WTC11 (cell line): ENCODE measurements around the gene PSKH1. TPM values are rescaled to one million over a fixed set of nuclear protein-coding genes. Genes with fewer than 3 reads are reported as not detected.

Experiments used
- ATAC-seq: fragments of 200-7000 bp; cut with Tn5 transposase; 2 replicates; pipeline ENCODE4 v1.10.0; 2021; ENCODE audit warnings: mild to moderate bottlenecking, moderate library complexity
- CTCF ChIA-PET: fragments of 300-600 bp; sonication (Branson Sonifier 250); formaldehyde crosslinking; loops from one replicate; lab custom pipeline; 2021; ENCODE audit warnings: antibody characterized with exemption; lab: Charles Lee
- POLR2A ChIA-PET: fragments of 350-600 bp; sonication (Branson Sonifier 250); formaldehyde crosslinking; loops from one replicate; lab custom pipeline; 2021; ENCODE audit warnings: antibody characterized with exemption; lab: Charles Lee
- DNase-seq: peaks from one replicate; pipeline ENCODE4 v3.0.0; 2021; ENCODE audit warnings: low spot score
- H3K27ac Mint-ChIP-seq: 2 replicates; pipeline ENCODE4 v1.8.0; 2021; ENCODE audit warnings: mixed read lengths
- H3K27me3 Mint-ChIP-seq: 2 replicates; pipeline ENCODE4 v1.8.0; 2021; ENCODE audit warnings: low read depth, mild to moderate bottlenecking, moderate library complexity, mixed read lengths
- H3K36me3 Mint-ChIP-seq: 2 replicates; pipeline ENCODE4 v1.8.0; 2021; ENCODE audit warnings: mixed read lengths
- H3K4me1 Mint-ChIP-seq: 2 replicates; pipeline ENCODE4 v1.8.0; 2022; ENCODE audit warnings: mixed read lengths
- H3K4me3 Mint-ChIP-seq: 2 replicates; pipeline ENCODE4 v1.8.0; 2021; ENCODE audit warnings: mild to moderate bottlenecking, moderate library complexity, mixed read lengths
- H3K9me3 Mint-ChIP-seq: 2 replicates; pipeline ENCODE4 v1.8.0; 2021; ENCODE audit warnings: mixed read lengths
- FOXP1 ChIP-seq: sonication (generic); formaldehyde crosslinking; IDR thresholded peaks from 2 replicates; pipeline ENCODE4 v1.8.0; 2022; ENCODE audit warnings: missing genetic modification reagents, mild to moderate bottlenecking, moderate library complexity, borderline replicate concordance
- GTF2I ChIP-seq: fragments of 250-450 bp; sonication (Bioruptor Pico); conservative IDR thresholded peaks from 2 replicates; pipeline ENCODE4 v1.4.0; 2021; ENCODE audit warnings: mild to moderate bottlenecking
- NR1H2 ChIP-seq: sonication (generic); formaldehyde crosslinking; IDR thresholded peaks from 2 replicates; pipeline ENCODE4 v1.9.0; 2021; ENCODE audit warnings: mild to moderate bottlenecking, moderate library complexity, missing genetic modification reagents
- NR2C2 ChIP-seq: sonication (generic); formaldehyde crosslinking; IDR thresholded peaks from 2 replicates; pipeline ENCODE4 v1.8.0; 2022; ENCODE audit warnings: mild to moderate bottlenecking, missing genetic modification reagents
- RORB ChIP-seq: fragments of 250-450 bp; sonication (Bioruptor Pico); IDR thresholded peaks from 2 replicates; pipeline ENCODE4 v1.9.0; 2021; ENCODE audit warnings: mild to moderate bottlenecking
- SP1 ChIP-seq: sonication (generic); formaldehyde crosslinking; conservative IDR thresholded peaks from 2 replicates; pipeline ENCODE4 v1.8.1; 2022; ENCODE audit warnings: missing genetic modification reagents
- ZNF121 ChIP-seq: sonication (generic); formaldehyde crosslinking; IDR thresholded peaks from 2 replicates; pipeline ENCODE4 v1.8.0; 2023; ENCODE audit warnings: missing genetic modification reagents
- ZNF263 ChIP-seq: sonication (generic); formaldehyde crosslinking; IDR thresholded peaks from 2 replicates; pipeline ENCODE4 v1.8.1; 2022; ENCODE audit warnings: low read depth, mild to moderate bottlenecking, moderate library complexity, missing genetic modification reagents
- ZNF423 ChIP-seq: fragments of 250-450 bp; sonication (Bioruptor Pico); IDR thresholded peaks from 2 replicates; pipeline ENCODE4 v2.1.2; 2022; ENCODE audit warnings: mild to moderate bottlenecking, moderate library complexity
- total RNA-seq: library from RNA; stranded (reverse); gene quantifications from 3 replicates; pipeline ENCODE4 v1.2.3, GENCODE V29; 2021
- TF ChIP-seq, protein P1 (sequence below): fragments of 250-450 bp; sonication (Bioruptor Pico); IDR thresholded peaks from 2 replicates; pipeline ENCODE4 v2.1.2; 2022; ENCODE audit warnings: mild to moderate bottlenecking, moderate library complexity
- TF ChIP-seq, protein P2 (sequence below): sonication (generic); formaldehyde crosslinking; IDR thresholded peaks from 2 replicates; pipeline ENCODE4 v1.8.0; 2022; ENCODE audit warnings: mild to moderate bottlenecking, missing genetic modification reagents
- TF ChIP-seq, protein P3 (sequence below): sonication (generic); formaldehyde crosslinking; IDR thresholded peaks from 2 replicates; pipeline ENCODE4 v1.8.1; 2023; ENCODE audit warnings: mild to moderate bottlenecking, missing genetic modification reagents, borderline replicate concordance
- TF ChIP-seq, protein P4 (sequence below): fragments of 250-450 bp; sonication (Bioruptor Pico); conservative IDR thresholded peaks from 2 replicates; pipeline ENCODE4 v1.9.0; 2021; ENCODE audit warnings: mild to moderate bottlenecking
- TF ChIP-seq, protein P5 (sequence below): sonication (generic); formaldehyde crosslinking; IDR thresholded peaks from 2 replicates; pipeline ENCODE4 v1.8.0; 2022; ENCODE audit warnings: missing genetic modification reagents
- TF ChIP-seq, protein P6 (sequence below): sonication (generic); formaldehyde crosslinking; IDR thresholded peaks from 2 replicates; pipeline ENCODE4 v1.8.0; 2022; ENCODE audit warnings: mild to moderate bottlenecking, missing genetic modification reagents

The PSKH1 gene
- total RNA-seq, 1 experiment from 2014 or later = 32.6 TPM

DNA sequence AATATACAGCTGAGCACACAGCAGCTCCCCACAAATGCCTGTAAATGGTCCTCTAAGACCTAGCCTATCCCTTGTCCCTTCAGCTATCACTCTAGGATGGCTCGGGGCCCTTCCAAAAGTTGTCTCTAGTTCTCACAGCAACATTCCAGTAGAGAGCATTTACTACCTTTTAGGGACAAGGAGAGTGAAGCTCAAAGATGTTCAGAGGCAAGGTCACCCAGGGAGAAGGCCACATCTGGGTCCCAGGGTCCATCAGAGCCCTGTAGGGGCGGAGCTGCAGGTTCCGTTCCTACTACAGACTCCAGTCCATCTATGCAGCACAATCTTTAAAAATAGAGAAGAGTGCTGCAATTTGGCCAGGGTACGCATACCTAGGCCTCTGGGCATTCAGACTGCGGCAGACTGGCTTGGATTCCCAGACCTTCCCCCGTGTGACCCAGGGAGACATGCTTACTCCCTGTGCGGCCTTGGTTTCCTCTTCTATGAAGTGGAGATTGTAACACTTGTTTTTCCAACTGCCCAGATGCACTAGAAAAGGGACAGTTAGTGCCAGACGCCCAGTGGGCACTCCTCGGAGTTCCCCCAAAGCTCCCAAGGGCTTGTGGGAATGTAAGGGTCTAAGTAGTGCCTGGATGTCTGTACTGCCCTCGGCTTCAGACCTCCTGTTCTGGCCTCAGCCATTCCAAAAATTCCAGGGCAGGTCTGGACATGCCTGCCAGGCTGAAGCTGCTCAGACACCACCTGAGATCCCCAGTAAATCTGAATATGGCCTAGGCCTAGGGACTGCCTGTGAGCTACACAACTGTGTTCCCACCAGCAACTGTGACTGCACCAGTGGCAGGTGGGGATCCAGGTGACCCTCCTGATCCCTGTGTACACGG is 72.9 kb downstream of the PSKH1 start:
- H3K9me3 Mint-ChIP-seq = no peaks in the 10 kb centered on the region
- H3K4me1 Mint-ChIP-seq = peaks cover 44% of the 10 kb centered on the region
- no peak for TF ChIP-seq FOXP1 (CRISPR knock-in tag)
- TF ChIP-seq ZNF121 (CRISPR knock-in tag) = no peak
- TF ChIP-seq RORB (CRISPR knock-in tag) = no peak
- TF ChIP-seq ZNF263 (CRISPR knock-in tag) = no peak
- no peak for TF ChIP-seq SP1 (CRISPR knock-in tag)
- TF ChIP-seq NR1H2 (CRISPR knock-in tag) = no peak
- TF ChIP-seq, protein P1, sequence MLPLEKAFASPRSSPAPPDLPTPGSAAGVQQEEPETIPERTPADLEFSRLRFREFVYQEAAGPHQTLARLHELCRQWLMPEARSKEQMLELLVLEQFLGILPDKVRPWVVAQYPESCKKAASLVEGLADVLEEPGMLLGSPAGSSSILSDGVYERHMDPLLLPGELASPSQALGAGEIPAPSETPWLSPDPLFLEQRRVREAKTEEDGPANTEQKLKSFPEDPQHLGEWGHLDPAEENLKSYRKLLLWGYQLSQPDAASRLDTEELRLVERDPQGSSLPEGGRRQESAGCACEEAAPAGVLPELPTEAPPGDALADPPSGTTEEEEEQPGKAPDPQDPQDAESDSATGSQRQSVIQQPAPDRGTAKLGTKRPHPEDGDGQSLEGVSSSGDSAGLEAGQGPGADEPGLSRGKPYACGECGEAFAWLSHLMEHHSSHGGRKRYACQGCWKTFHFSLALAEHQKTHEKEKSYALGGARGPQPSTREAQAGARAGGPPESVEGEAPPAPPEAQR (CRISPR knock-in tag) = no peak
- TF ChIP-seq, protein P2, sequence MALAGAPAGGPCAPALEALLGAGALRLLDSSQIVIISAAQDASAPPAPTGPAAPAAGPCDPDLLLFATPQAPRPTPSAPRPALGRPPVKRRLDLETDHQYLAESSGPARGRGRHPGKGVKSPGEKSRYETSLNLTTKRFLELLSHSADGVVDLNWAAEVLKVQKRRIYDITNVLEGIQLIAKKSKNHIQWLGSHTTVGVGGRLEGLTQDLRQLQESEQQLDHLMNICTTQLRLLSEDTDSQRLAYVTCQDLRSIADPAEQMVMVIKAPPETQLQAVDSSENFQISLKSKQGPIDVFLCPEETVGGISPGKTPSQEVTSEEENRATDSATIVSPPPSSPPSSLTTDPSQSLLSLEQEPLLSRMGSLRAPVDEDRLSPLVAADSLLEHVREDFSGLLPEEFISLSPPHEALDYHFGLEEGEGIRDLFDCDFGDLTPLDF (CRISPR knock-in tag) = no peak
- TF ChIP-seq, protein P3, sequence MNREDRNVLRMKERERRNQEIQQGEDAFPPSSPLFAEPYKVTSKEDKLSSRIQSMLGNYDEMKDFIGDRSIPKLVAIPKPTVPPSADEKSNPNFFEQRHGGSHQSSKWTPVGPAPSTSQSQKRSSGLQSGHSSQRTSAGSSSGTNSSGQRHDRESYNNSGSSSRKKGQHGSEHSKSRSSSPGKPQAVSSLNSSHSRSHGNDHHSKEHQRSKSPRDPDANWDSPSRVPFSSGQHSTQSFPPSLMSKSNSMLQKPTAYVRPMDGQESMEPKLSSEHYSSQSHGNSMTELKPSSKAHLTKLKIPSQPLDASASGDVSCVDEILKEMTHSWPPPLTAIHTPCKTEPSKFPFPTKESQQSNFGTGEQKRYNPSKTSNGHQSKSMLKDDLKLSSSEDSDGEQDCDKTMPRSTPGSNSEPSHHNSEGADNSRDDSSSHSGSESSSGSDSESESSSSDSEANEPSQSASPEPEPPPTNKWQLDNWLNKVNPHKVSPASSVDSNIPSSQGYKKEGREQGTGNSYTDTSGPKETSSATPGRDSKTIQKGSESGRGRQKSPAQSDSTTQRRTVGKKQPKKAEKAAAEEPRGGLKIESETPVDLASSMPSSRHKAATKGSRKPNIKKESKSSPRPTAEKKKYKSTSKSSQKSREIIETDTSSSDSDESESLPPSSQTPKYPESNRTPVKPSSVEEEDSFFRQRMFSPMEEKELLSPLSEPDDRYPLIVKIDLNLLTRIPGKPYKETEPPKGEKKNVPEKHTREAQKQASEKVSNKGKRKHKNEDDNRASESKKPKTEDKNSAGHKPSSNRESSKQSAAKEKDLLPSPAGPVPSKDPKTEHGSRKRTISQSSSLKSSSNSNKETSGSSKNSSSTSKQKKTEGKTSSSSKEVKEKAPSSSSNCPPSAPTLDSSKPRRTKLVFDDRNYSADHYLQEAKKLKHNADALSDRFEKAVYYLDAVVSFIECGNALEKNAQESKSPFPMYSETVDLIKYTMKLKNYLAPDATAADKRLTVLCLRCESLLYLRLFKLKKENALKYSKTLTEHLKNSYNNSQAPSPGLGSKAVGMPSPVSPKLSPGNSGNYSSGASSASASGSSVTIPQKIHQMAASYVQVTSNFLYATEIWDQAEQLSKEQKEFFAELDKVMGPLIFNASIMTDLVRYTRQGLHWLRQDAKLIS (CRISPR knock-in tag) = no peak
- ChIA-PET POLR2A (interaction anchor here (0.6 to 1.2 kb wide), 3 partner anchors 31 to 75 kb away, joined by 3 to 7 read pairs (median 5); partner anchors contain the start of genes DDX28 and DUS2), CTCF (interaction anchor here (0.8 to 3.2 kb wide), 13 partner anchors 15 to 445 kb away, joined by 3 to 25 read pairs (median 4); partner anchors contain the start of genes LCAT, NFATC3 and NRN1L)
- H3K4me3 Mint-ChIP-seq = peak overlapping the region; percentile 97
- ATAC-seq (no peak), DNase-seq (no peak)
- peaks cover 5% of the 10 kb centered on the region; the same call in 1 of the 2 replicates for H3K27me3 Mint-ChIP-seq
- H3K27ac Mint-ChIP-seq = peak overlapping the region; percentile 91
- peaks cover 26% of the 10 kb centered on the region for H3K36me3 Mint-ChIP-seq

DNA sequence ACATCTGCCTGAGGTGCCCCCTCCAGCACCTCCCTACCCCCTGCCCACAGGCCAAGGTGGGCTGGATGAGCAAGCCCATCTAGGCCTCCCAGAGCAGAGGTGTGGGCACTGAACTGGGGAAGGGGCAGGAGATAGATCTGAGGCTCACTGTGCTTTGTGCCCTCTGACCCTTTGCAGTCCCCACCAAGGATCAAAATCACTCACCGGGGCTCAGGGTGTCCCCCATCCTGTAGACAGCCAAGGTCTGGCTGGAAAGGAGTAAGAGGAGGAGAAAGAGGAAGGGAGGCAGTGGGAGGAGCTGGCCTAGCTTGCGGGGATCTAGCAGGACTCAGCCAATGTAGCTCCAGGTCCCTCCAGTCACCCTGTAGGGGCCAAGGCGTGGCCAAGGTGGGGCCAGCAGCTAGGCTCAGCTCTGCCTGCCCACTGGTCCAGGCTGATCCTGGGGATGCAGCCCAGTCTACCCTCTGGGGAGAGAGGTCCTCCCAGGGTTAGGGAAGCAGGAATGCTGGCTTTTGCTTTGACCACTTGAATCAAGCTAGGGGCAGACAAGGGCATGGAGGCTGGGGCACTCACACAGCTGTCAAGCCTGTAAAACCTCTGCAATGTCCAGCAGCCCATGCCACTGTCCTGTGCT is 73.6 kb downstream of the PSKH1 start:
- TF ChIP-seq NR2C2 (no peak), GTF2I (CRISPR knock-in tag) (no peak), ZNF423 (no peak), NR1H2 (CRISPR knock-in tag) (no peak)
- TF ChIP-seq, protein P4, sequence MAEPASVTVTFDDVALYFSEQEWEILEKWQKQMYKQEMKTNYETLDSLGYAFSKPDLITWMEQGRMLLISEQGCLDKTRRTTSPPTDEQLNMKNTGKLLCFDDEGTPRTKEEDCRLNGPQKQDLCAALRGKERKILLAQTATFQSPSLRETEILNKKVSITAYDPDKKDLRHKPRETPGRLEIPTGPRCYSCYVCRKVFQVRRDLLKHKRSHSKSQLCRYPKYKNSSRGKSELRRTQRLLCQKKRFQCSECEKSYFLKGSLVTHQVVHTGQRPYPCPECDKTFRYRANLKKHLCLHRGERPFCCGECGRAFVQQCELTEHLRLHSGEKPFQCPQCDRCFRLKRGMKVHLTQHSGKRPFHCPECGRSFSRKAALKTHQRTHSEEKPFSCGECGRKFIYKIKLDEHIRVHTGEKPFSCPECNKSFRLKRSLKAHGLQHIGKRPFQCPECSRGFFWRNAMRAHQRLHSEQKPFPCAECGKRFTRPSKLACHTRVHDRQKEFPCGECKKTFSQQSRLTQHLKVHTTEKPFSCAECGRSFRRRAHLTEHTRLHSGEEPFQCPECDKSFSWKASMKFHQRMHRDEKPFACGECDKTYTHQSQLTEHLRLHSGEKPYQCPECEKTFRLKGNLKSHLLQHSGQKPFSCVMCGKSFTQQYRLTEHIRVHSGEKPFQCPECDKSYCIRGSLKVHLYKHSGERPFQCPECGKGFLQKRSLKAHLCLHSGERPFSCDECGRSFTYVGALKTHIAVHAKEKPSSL (CRISPR knock-in tag) = no peak
- TF ChIP-seq, protein P5, sequence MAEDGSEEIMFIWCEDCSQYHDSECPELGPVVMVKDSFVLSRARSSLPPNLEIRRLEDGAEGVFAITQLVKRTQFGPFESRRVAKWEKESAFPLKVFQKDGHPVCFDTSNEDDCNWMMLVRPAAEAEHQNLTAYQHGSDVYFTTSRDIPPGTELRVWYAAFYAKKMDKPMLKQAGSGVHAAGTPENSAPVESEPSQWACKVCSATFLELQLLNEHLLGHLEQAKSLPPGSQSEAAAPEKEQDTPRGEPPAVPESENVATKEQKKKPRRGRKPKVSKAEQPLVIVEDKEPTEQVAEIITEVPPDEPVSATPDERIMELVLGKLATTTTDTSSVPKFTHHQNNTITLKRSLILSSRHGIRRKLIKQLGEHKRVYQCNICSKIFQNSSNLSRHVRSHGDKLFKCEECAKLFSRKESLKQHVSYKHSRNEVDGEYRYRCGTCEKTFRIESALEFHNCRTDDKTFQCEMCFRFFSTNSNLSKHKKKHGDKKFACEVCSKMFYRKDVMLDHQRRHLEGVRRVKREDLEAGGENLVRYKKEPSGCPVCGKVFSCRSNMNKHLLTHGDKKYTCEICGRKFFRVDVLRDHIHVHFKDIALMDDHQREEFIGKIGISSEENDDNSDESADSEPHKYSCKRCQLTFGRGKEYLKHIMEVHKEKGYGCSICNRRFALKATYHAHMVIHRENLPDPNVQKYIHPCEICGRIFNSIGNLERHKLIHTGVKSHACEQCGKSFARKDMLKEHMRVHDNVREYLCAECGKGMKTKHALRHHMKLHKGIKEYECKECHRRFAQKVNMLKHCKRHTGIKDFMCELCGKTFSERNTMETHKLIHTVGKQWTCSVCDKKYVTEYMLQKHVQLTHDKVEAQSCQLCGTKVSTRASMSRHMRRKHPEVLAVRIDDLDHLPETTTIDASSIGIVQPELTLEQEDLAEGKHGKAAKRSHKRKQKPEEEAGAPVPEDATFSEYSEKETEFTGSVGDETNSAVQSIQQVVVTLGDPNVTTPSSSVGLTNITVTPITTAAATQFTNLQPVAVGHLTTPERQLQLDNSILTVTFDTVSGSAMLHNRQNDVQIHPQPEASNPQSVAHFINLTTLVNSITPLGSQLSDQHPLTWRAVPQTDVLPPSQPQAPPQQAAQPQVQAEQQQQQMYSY = peak; percentile 89
- TF ChIP-seq, protein P6, sequence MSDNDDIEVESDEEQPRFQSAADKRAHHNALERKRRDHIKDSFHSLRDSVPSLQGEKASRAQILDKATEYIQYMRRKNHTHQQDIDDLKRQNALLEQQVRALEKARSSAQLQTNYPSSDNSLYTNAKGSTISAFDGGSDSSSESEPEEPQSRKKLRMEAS (CRISPR knock-in tag) = peak; percentile 36; the same call in 1 of the 2 replicates
- peaks cover 5% of the 10 kb centered on the region; the same call in 1 of the 2 replicates for H3K27me3 Mint-ChIP-seq
- H3K4me3 Mint-ChIP-seq = peak overlapping the region; percentile 97
- peaks cover 44% of the 10 kb centered on the region for H3K4me1 Mint-ChIP-seq
- DNase-seq = peak; percentile 43
- POLR2A ChIA-PET = interaction anchor here (0.6 to 1.2 kb wide), 2 partner anchors 32 to 82 kb away, joined by 3 to 5 read pairs; no protein-coding TSS in a partner anchor
- H3K9me3 Mint-ChIP-seq = no peaks in the 10 kb centered on the region
- CTCF ChIA-PET = interaction anchor here (0.6 to 3.2 kb wide), 13 partner anchors 15 to 445 kb away, joined by 3 to 25 read pairs (median 4); partner anchors contain the start of genes LCAT, NFATC3 and NRN1L
- ATAC-seq = peak; percentile 33
- peaks cover 19% of the 10 kb centered on the region for H3K36me3 Mint-ChIP-seq
- peak overlapping the region; percentile 91; the same call in 1 of the 2 replicates for H3K27ac Mint-ChIP-seq
